IMR-90 (cell line): Measurements from ENCODE around the gene ITGA3. TPM values are rescaled to one million over a fixed set of nuclear protein-coding genes. Genes with fewer than 3 reads are reported as not detected.
A peak's percentile ranks its signal among the peaks of the same experiment; 100 is the strongest.

ENCODE experiments used
- ATAC-seq: fragments of 200-7000 bp; cut with Tn5 transposase; 2 replicates; pipeline ENCODE4 v1.9.1; 2020; ENCODE audit warnings: low read depth, mild to moderate bottlenecking, moderate library complexity
- BruUV-seq: library from RNA; stranded (reverse); fragments of 400-500 nt; replicated peaks from 2 replicates; lab custom pipeline; 2021; lab: Mats Ljungman, UMichigan
- CTCF ChIA-PET: fragments of 300-600 bp; formaldehyde crosslinking; extraction: SDS; loops from one replicate; lab custom pipeline; 2021; ENCODE audit warnings: antibody characterized with exemption; lab: Yijun Ruan, JAX
- POLR2A ChIA-PET: fragments of 300-600 bp; sonication (Branson Sonifier 250); formaldehyde crosslinking; loops from one replicate; lab custom pipeline; 2022; ENCODE audit warnings: antibody characterized with exemption; ENCODE audit not compliant: unreplicated experiment; lab: Charles Lee
- DNase-seq: peaks from one replicate; pipeline ENCODE4 v3.0.0; 2013
- H2AFZ ChIP-seq: replicated peaks from 2 replicates; pipeline ENCODE3; 2013; ENCODE audit warnings: low read length, mild to moderate bottlenecking; ENCODE audit not compliant: poor library complexity
- H2AK5ac ChIP-seq: 2 replicates; pipeline ENCODE4 v1.6.1; 2013; ENCODE audit warnings: low read depth, low read length, inconsistent platforms
- H2AK9ac ChIP-seq: replicated peaks from 2 replicates; pipeline ENCODE3; 2013; ENCODE audit warnings: mild to moderate bottlenecking, low read depth, low read length, moderate library complexity; ENCODE audit not compliant: poor library complexity
- H2BK120ac ChIP-seq: 2 replicates; pipeline ENCODE4 v1.6.1; 2013; ENCODE audit warnings: low read depth, low read length, inconsistent platforms
- H2BK15ac ChIP-seq: 3 replicates; pipeline ENCODE4 v1.6.1; 2013; ENCODE audit warnings: low read depth, low read length, inconsistent platforms
- H2BK20ac ChIP-seq: 2 replicates; pipeline ENCODE4 v1.6.1; 2013; ENCODE audit warnings: low read depth, mild to moderate bottlenecking, inconsistent platforms, low read length, moderate library complexity
- H2BK5ac ChIP-seq: 2 replicates; pipeline ENCODE4 v1.6.1; 2013; ENCODE audit warnings: mild to moderate bottlenecking, low read depth, low read length, inconsistent platforms; ENCODE audit not compliant: poor library complexity, severe bottlenecking
- H3K14ac ChIP-seq: replicated peaks from 2 replicates; pipeline ENCODE4 v1.6.1; 2013; ENCODE audit warnings: low read depth, low read length, inconsistent platforms
- H3K18ac ChIP-seq: 2 replicates; pipeline ENCODE4 v1.6.1; 2013; ENCODE audit warnings: low read depth, low read length, control low read depth
- H3K23ac ChIP-seq: 2 replicates; pipeline ENCODE4 v1.6.1; 2013; ENCODE audit warnings: low read depth, low read length, inconsistent platforms
- H3K27ac ChIP-seq: 2 replicates; pipeline ENCODE4 v1.5.1; 2013; ENCODE audit warnings: mild to moderate bottlenecking, control low read depth, low read length; ENCODE audit not compliant: insufficient read depth
- H3K27me3 ChIP-seq: 2 replicates; pipeline ENCODE4 v1.6.1; 2013; ENCODE audit warnings: low read length; ENCODE audit not compliant: control insufficient read depth, insufficient read depth
- H3K36me3 ChIP-seq: 2 replicates; pipeline ENCODE4 v1.6.1; 2013; ENCODE audit warnings: low read length, mixed read lengths; ENCODE audit not compliant: control insufficient read depth, insufficient read depth
- H3K4ac ChIP-seq: 2 replicates; pipeline ENCODE4 v1.6.1; 2013; ENCODE audit warnings: low read depth, low read length, inconsistent platforms
- H3K4me1 ChIP-seq: 2 replicates; pipeline ENCODE4 v1.6.1; 2013; ENCODE audit warnings: low read length, mixed read lengths; ENCODE audit not compliant: control insufficient read depth, insufficient read depth
- H3K4me2 ChIP-seq: 2 replicates; pipeline ENCODE4 v1.6.1; 2013; ENCODE audit warnings: low read depth, mild to moderate bottlenecking, control low read depth, low read length, moderate library complexity
- H3K4me3 ChIP-seq: 2 replicates; pipeline ENCODE4 v1.5.1; 2013; ENCODE audit warnings: low read depth, mild to moderate bottlenecking, control low read depth, low read length, moderate library complexity; ENCODE audit not compliant: insufficient read depth
- H3K56ac ChIP-seq: 2 replicates; pipeline ENCODE4 v1.6.1; 2013; ENCODE audit warnings: low read length, inconsistent platforms; ENCODE audit not compliant: insufficient read depth; ENCODE audit errors: extremely low read depth
- H3K79me1 ChIP-seq, 2 experiments: 2 replicates each; pipeline ENCODE4 v1.6.1; 2013; ENCODE audit warnings: low read length in 2 of 2, inconsistent platforms in 1 of 2, low read depth in 1 of 2
- H3K9ac ChIP-seq: 2 replicates; pipeline ENCODE4 v1.6.1; 2013; ENCODE audit warnings: low read depth, low read length, control low read depth
- H3K9me1 ChIP-seq: 2 replicates; pipeline ENCODE4 v1.6.1; 2013; ENCODE audit warnings: low read length, inconsistent platforms; ENCODE audit not compliant: insufficient read depth
- H3K9me3 ChIP-seq: 2 replicates; pipeline ENCODE4 v1.6.1; 2013; ENCODE audit warnings: low read length; ENCODE audit not compliant: control insufficient read depth, insufficient read depth
- H4K20me1 ChIP-seq: 2 replicates; pipeline ENCODE4 v1.6.1; 2013; ENCODE audit warnings: low read length, inconsistent platforms; ENCODE audit not compliant: insufficient read depth
- H4K5ac ChIP-seq: 2 replicates; pipeline ENCODE4 v1.6.1; 2013; ENCODE audit warnings: mild to moderate bottlenecking, low read depth, low read length, control low read depth
- H4K8ac ChIP-seq, 2 experiments: 2 replicates each; pipeline ENCODE4 v1.6.1; 2013; ENCODE audit warnings: low read depth in 2 of 2, low read length in 2 of 2, control low read depth in 1 of 2, inconsistent platforms in 1 of 2
- H4K91ac ChIP-seq: 2 replicates; pipeline ENCODE4 v1.6.1; 2013; ENCODE audit warnings: low read depth, low read length, inconsistent platforms; ENCODE audit not compliant: insufficient read depth
- BHLHE40 ChIP-seq: fragments of 150-350 bp; IDR thresholded peaks from 2 replicates; pipeline ENCODE4 v1.6.1; 2016; ENCODE audit warnings: mild to moderate bottlenecking, low read depth, low read length
- CEBPB ChIP-seq: IDR thresholded peaks from 2 replicates; pipeline ENCODE4 v1.6.1; 2012; ENCODE audit warnings: low read depth, low read length, improper control_type of control experiment
- CHD1 ChIP-seq: IDR thresholded peaks from 2 replicates; pipeline ENCODE4 v1.6.1; 2012; ENCODE audit warnings: low read depth, low read length, improper control_type of control experiment
- CTCF ChIP-seq: conservative IDR thresholded peaks from 2 replicates; pipeline ENCODE4 v1.5.1; 2012; ENCODE audit warnings: mild to moderate bottlenecking, low read depth, low read length, improper control_type of control experiment
- MAZ ChIP-seq: IDR thresholded peaks from 2 replicates; pipeline ENCODE4 v1.6.1; 2012; ENCODE audit warnings: low read depth, mild to moderate bottlenecking, low read length, improper control_type of control experiment, moderate library complexity, borderline replicate concordance
- MXI1 ChIP-seq: IDR thresholded peaks from 2 replicates; pipeline ENCODE4 v1.6.1; 2012; ENCODE audit warnings: low read depth, mild to moderate bottlenecking, low read length, moderate library complexity, borderline replicate concordance
- POLR2A ChIP-seq: IDR thresholded peaks from 2 replicates; pipeline ENCODE4 v1.6.1; 2012; ENCODE audit warnings: mild to moderate bottlenecking, low read depth, low read length
- RAD21 ChIP-seq: IDR thresholded peaks from 2 replicates; pipeline ENCODE4 v1.6.1; 2012; ENCODE audit warnings: low read length, improper control_type of control experiment
- RFX5 ChIP-seq: IDR thresholded peaks from 2 replicates; pipeline ENCODE4 v1.8.0; 2012; ENCODE audit warnings: low read depth, mild to moderate bottlenecking, low read length, moderate library complexity
- SMC3 ChIP-seq: fragments of 150-350 bp; IDR thresholded peaks from 2 replicates; pipeline ENCODE4 v1.6.1; 2016; ENCODE audit warnings: low read depth, mild to moderate bottlenecking, antibody characterized with exemption, low read length, moderate library complexity
- WGBS, 2 experiments: methylation state at CpG; one replicate each; pipeline versions ENCODE4 v1.1.5 to v1.1.7; 2013; ENCODE audit warnings: missing lambda C conversion rate in 2 of 2; ENCODE audit not compliant: insufficient read length in 1 of 2; ENCODE audit errors: extremely low coverage in 2 of 2; 5-methylcytosine and 5-hydroxymethylcytosine counted together
- dilution Hi-C: fragments of 300-500 bp; cut with HindIII; formaldehyde crosslinking; loops from one replicate; pipeline ENCODE4 v1.14.3; 2018; ENCODE audit warnings: low sequenced_read_pairs; ENCODE audit not compliant: unreplicated experiment
- in situ Hi-C: fragments of 300-500 bp; cut with MboI; formaldehyde crosslinking; loops from 3 replicates; pipeline ENCODE4 v1.14.3; 2019; ENCODE audit warnings: low sequenced_read_pairs, inconsistent platforms, mixed read lengths
- intact Hi-C: fragments of 100-400 bp; cut with micrococcal nuclease; formaldehyde crosslinking; loops from 2 replicates; pipeline ENCODE4 v1.10.0; 2022
- polyA plus RNA-seq, 3 experiments: library from polyadenylated mRNA; depleted of rRNA; stranded (reverse); fragments of >200 nt; gene quantifications; 2 replicates each; pipeline ENCODE4 v1.2.3, GENCODE V29; 2012; ENCODE audit warnings: low replicate concordance in 1 of 3
- total RNA-seq: library from RNA; depleted of rRNA; stranded (reverse); fragments of >200 nt; gene quantifications from 2 replicates; pipeline ENCODE4 v1.2.3, GENCODE V29; 2012
- TF ChIP-seq, protein P1 (sequence below): fragments of 150-350 bp; IDR thresholded peaks from 2 replicates; pipeline ENCODE4 v1.6.1; 2016; ENCODE audit warnings: low read depth, mild to moderate bottlenecking, low read length, moderate library complexity, borderline replicate concordance

Gene ITGA3
- total and polyA plus RNA-seq, 2 of the 4 experiments (the other 2 are of a cell fraction) = 78.0 to 202 TPM

GRCh38 chr17:50049636-50050035, 6.3 kb upstream of the ITGA3 start:
- Histone ChIP-seq H3K4me2 (no peak overlapping the region), H3K14ac (peak overlapping the region; percentile 29), H3K56ac (peak overlapping the region; percentile 16; the same call in 1 of the 2 replicates), H3K27me3 (no peaks in the 10 kb centered on the region), H3K36me3 (no peaks in the 10 kb centered on the region), H2BK120ac (peak overlapping the region; percentile 98), H3K18ac (peak overlapping the region; percentile 29; the same call in 1 of the 2 replicates), H3K4me3 (no peak overlapping the region), H3K27ac (no peak overlapping the region; the same call in 1 of the 2 replicates), H3K4ac (peak overlapping the region; percentile 96), H4K8ac (peak overlapping the region; percentile 37 to 78; a peak in 1 of 4 replicates), H3K79me1 (peaks cover 0 to 63% of the 10 kb centered on the region in 2 experiments; a peak in 2 of 4 replicates), H2AK9ac (peak overlapping the region; percentile 44), H3K9me3 (no peaks in the 10 kb centered on the region), H3K4me1 (peaks cover 44% of the 10 kb centered on the region), H2BK15ac (peak overlapping the region; percentile 93; the same call in 2 of the 3 replicates), H4K91ac (peak overlapping the region; percentile 95), H2BK5ac (peak overlapping the region; percentile 32), H3K23ac (0 out of 2 replicates have a peak overlapping the region, but pooled peaks have one; percentile 5), H3K9me1 (peaks cover 69% of the 10 kb centered on the region), H3K9ac (no peak overlapping the region), H2BK20ac (peak overlapping the region; percentile 88), H4K20me1 (no peaks in the 10 kb centered on the region), H4K5ac (peak overlapping the region; percentile 28; the same call in 1 of the 2 replicates), H2AFZ (no peak overlapping the region), H2AK5ac (peak overlapping the region; percentile 98)
- intact Hi-C loops (no loop called here), dilution Hi-C loops (no loop called here), in situ Hi-C loops (no loop called here)
- TF ChIP-seq CHD1 (no peak), RAD21 (no peak), BHLHE40 (no peak), MAZ (no peak), CTCF (no peak), SMC3 (no peak), MXI1 (no peak), CEBPB (no peak), RFX5 (no peak), POLR2A (no peak)
- TF ChIP-seq, protein P1, sequence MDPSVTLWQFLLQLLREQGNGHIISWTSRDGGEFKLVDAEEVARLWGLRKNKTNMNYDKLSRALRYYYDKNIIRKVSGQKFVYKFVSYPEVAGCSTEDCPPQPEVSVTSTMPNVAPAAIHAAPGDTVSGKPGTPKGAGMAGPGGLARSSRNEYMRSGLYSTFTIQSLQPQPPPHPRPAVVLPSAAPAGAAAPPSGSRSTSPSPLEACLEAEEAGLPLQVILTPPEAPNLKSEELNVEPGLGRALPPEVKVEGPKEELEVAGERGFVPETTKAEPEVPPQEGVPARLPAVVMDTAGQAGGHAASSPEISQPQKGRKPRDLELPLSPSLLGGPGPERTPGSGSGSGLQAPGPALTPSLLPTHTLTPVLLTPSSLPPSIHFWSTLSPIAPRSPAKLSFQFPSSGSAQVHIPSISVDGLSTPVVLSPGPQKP = no peak
- CTCF ChIA-PET = no interaction called here
- POLR2A ChIA-PET = interaction anchor here (0.7 kb wide), 1 partner anchor 103 kb away, joined by 9 read pairs; no protein-coding TSS in a partner anchor
- no CpG with 5 or more reads among the region's 3 CpGs for WGBS, 2 experiments
- DNase-seq (no peak), ATAC-seq (no peak)
- BruUV-seq = no TSS peak
